ENCODE data around the gene SPOCK1. TPM values are rescaled to one million over a fixed set of nuclear protein-coding genes. Genes with fewer than 3 reads are reported as not detected.

SPOCK1 gene
- total RNA-seq, 1 donor from 2014 or later: 900 TPM

DNA sequence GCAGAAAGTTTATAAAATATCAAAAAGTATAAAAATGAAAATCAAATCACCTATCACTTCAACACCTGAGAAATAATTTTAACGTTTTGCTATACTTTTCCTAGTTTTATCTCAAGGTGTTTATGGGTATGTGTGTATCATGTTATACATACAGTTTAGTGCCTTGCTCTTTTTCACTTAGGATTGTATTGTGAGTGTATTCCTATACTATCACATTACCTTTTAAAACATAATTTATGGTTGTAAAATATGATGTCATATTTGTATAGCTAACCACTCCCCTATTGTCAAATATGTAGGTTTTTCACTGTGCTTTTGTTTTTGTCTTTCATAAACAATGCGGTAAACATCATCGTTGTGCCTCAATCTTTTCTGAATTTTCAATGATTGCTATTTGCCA, 479.9 kb downstream of the SPOCK1 start:
- H3K4me3 Mint-ChIP-seq (ENCODE audit: unreplicated experiment): no peak overlapping the region
- no peak for DNase-seq (ENCODE audit: extremely low spot score, unreplicated experiment)
- TF ChIP-seq, protein P1, sequence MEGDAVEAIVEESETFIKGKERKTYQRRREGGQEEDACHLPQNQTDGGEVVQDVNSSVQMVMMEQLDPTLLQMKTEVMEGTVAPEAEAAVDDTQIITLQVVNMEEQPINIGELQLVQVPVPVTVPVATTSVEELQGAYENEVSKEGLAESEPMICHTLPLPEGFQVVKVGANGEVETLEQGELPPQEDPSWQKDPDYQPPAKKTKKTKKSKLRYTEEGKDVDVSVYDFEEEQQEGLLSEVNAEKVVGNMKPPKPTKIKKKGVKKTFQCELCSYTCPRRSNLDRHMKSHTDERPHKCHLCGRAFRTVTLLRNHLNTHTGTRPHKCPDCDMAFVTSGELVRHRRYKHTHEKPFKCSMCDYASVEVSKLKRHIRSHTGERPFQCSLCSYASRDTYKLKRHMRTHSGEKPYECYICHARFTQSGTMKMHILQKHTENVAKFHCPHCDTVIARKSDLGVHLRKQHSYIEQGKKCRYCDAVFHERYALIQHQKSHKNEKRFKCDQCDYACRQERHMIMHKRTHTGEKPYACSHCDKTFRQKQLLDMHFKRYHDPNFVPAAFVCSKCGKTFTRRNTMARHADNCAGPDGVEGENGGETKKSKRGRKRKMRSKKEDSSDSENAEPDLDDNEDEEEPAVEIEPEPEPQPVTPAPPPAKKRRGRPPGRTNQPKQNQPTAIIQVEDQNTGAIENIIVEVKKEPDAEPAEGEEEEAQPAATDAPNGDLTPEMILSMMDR (IDR thresholded peaks at IDR 0.05): no peak
- H3K36me3 Mint-ChIP-seq (ENCODE audit: unreplicated experiment): no peaks in the 10 kb centered on the region
- H3K9me3 Mint-ChIP-seq (ENCODE audit: unreplicated experiment): no peaks in the 10 kb centered on the region
- H3K27ac Mint-ChIP-seq (ENCODE audit: unreplicated experiment): no peak overlapping the region
- peaks cover 2% of the 10 kb centered on the region for H3K27me3 Mint-ChIP-seq (ENCODE audit: unreplicated experiment)
- peaks cover 5% of the 10 kb centered on the region for H3K4me1 Mint-ChIP-seq (ENCODE audit: unreplicated experiment)

DNA sequence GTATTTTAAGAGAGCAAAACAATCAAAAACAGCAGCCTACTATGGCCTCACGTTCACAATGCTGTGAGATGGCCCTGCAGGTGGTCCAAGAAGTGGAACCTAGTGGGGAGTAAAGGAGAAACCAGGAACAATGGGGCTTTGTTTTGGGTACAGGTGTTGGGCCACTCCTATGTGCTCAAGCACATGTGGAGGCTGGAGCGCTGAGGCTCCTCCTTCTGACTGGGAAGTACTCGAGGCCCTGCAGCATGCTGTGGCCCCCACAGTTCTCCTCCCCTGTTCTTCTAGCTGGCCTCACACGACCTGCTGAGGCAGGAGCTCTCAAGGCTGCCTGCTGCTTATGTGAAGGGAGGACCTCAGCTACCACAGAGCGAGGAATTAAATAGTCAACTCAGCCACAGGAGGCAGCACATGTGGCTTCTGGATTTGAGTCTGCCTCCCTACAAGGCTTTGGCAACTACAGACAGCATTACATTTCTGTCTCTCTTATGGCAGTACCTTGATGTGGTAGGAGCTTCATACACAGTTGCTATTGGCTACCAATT, 482.3 kb downstream of the SPOCK1 start:
- DNase-seq (ENCODE audit: extremely low spot score, unreplicated experiment): no peak
- H3K27ac Mint-ChIP-seq (ENCODE audit: unreplicated experiment): no peak overlapping the region
- no peaks in the 10 kb centered on the region for H3K9me3 Mint-ChIP-seq (ENCODE audit: unreplicated experiment)
- H3K27me3 Mint-ChIP-seq (ENCODE audit: unreplicated experiment): peaks cover 2% of the 10 kb centered on the region
- H3K4me1 Mint-ChIP-seq (ENCODE audit: unreplicated experiment): no peaks in the 10 kb centered on the region
- H3K4me3 Mint-ChIP-seq (ENCODE audit: unreplicated experiment): no peak overlapping the region
- peaks cover 1% of the 10 kb centered on the region for H3K36me3 Mint-ChIP-seq (ENCODE audit: unreplicated experiment)
- TF ChIP-seq, protein P1 (IDR thresholded peaks at IDR 0.05): no peak

DNA sequence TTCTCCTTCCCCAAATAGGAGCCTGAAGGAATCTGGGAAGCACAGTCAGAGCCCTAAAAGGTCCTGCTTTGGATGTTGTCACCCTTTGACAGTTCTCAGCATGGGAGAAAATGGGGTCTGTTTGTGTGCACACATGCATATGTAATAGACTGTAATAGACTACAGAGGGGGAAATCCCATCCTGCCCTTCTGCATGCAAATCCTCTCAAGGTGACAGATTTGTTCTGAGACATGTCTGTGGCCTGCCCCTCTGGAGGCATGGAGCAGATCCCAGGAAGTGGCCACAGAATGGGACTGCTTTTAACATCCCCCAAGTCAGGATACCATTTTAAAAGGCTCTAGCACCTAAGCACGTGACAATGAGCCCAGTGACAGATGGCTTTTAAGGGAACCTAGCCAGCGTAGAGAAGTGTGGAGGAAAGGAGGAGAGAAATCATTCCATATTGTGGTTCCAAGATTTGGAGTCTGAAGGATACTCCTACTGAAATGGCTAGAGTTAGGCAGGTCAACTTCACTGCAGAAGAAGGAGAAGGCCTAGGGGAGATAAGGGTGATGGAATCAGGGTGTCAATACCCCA, 483.5 kb downstream of the SPOCK1 start:
- TF ChIP-seq, protein P1 (IDR thresholded peaks at IDR 0.05): no peak
- H3K27ac Mint-ChIP-seq (ENCODE audit: unreplicated experiment): no peak overlapping the region

DNA sequence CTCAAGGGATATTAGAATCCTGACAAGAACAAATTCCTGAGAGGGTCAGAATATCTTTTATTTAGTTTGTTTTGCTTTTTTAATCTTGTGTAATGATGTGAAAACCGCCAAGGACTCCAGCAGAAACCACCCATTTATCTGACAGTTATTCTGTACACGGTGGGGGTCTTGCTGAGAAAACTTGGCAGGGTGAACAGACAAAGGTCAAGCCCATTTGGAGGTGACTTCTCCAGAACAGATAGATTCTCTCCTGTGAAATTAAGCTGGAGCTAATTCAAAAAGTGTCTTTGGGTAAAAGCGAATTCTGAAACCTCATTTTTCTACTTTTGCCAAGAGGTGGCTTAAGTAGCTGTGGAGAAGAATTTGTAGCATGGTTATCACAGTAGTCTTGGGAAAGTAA, 484.4 kb downstream of the SPOCK1 start:
- H3K4me1 Mint-ChIP-seq (ENCODE audit: unreplicated experiment): no peaks in the 10 kb centered on the region
- TF ChIP-seq, protein P1 (IDR thresholded peaks at IDR 0.05): no peak
- H3K27me3 Mint-ChIP-seq (ENCODE audit: unreplicated experiment): no peaks in the 10 kb centered on the region
- DNase-seq (ENCODE audit: extremely low spot score, unreplicated experiment): no peak
- no peak overlapping the region for H3K4me3 Mint-ChIP-seq (ENCODE audit: unreplicated experiment)
- H3K36me3 Mint-ChIP-seq (ENCODE audit: unreplicated experiment): peaks cover 2% of the 10 kb centered on the region
- H3K27ac Mint-ChIP-seq (ENCODE audit: unreplicated experiment): no peak overlapping the region
- H3K9me3 Mint-ChIP-seq (ENCODE audit: unreplicated experiment): no peaks in the 10 kb centered on the region

More for the DNA sequence above, 483.5 kb downstream of the SPOCK1 start:
- H3K9me3 Mint-ChIP-seq (ENCODE audit: unreplicated experiment): no peaks in the 10 kb centered on the region
- no peak overlapping the region for H3K4me3 Mint-ChIP-seq (ENCODE audit: unreplicated experiment)
- no peaks in the 10 kb centered on the region for H3K4me1 Mint-ChIP-seq (ENCODE audit: unreplicated experiment)
- H3K36me3 Mint-ChIP-seq (ENCODE audit: unreplicated experiment): peaks cover 2% of the 10 kb centered on the region
- peaks cover 2% of the 10 kb centered on the region for H3K27me3 Mint-ChIP-seq (ENCODE audit: unreplicated experiment)
- DNase-seq (ENCODE audit: extremely low spot score, unreplicated experiment): no peak

DNA sequence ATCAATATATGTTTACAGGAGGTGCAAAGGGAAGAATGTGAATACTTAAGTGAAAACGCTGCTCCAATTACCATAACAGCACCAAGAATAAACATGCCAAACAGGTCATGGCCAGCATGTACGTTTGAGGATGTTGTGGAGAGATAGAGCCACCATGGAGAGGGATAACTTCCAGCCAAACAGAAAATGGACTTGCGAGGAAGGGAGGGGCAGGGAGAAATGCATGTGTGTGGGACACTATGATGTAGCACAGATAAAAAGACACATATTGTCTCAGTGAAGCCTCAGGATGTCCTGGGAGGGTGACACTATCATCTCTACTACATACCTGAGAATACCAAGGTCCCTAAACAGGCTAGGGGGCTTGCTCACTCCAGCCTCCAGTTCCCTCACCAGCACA, 488.9 kb downstream of the SPOCK1 start:
- no peaks in the 10 kb centered on the region for H3K4me1 Mint-ChIP-seq (ENCODE audit: unreplicated experiment)
- peaks cover 4% of the 10 kb centered on the region for H3K9me3 Mint-ChIP-seq (ENCODE audit: unreplicated experiment)
- no peak overlapping the region for H3K4me3 Mint-ChIP-seq (ENCODE audit: unreplicated experiment)
- no peak overlapping the region for H3K27ac Mint-ChIP-seq (ENCODE audit: unreplicated experiment)
- TF ChIP-seq, protein P1 (IDR thresholded peaks at IDR 0.05): no peak
- no peak for DNase-seq (ENCODE audit: extremely low spot score, unreplicated experiment)
- H3K27me3 Mint-ChIP-seq (ENCODE audit: unreplicated experiment): no peaks in the 10 kb centered on the region
- peaks cover 2% of the 10 kb centered on the region for H3K36me3 Mint-ChIP-seq (ENCODE audit: unreplicated experiment)

Measured in osteocyte (in vitro differentiated cells).